C4-2B (cell line): Measurements from ENCODE around the gene FLVCR2.

Experiments
- CTCF ChIP-seq: fragments of 450-650 bp; conservative IDR thresholded peaks from 2 replicates; pipeline ENCODE4 v1.5.1; 2017; ENCODE audit warnings: mild to moderate bottlenecking
- ZFX ChIP-seq: fragments of 450-650 bp; IDR thresholded peaks from 2 replicates; pipeline ENCODE4 v1.6.1; 2017

GRCh38 chr14:75535164-75535898 is 43.1 kb upstream of the FLVCR2 start:
- TF ChIP-seq CTCF = no peak
- no peak for TF ChIP-seq ZFX
